Parathyroid adenoma (tissue), 2 donors: ENCODE data around the gene UBAP1.

Source experiments
- H2AFZ ChIP-seq: fragments of 300-600 bp; sonication (generic); one replicate; pipeline ENCODE4 v1.7.0; 2017; ENCODE audit warnings: antibody characterized with exemption, mild to moderate bottlenecking
- H3K27ac ChIP-seq: fragments of 300-600 bp; sonication (generic); one replicate; pipeline ENCODE4 v1.7.0; 2017
- H3K27me3 ChIP-seq: fragments of 300-600 bp; sonication (generic); one replicate; pipeline ENCODE4 v1.7.0; 2017; ENCODE audit warnings: low read length; ENCODE audit not compliant: control insufficient read depth, insufficient read depth
- H3K36me3 ChIP-seq: fragments of 300-600 bp; sonication (generic); one replicate; pipeline ENCODE4 v1.7.0; 2017; ENCODE audit warnings: low read length; ENCODE audit not compliant: control insufficient read depth, insufficient read depth
- H3K4me1 ChIP-seq: fragments of 300-600 bp; sonication (generic); one replicate; pipeline ENCODE4 v1.7.0; 2017; ENCODE audit warnings: control low read depth
- H3K4me2 ChIP-seq: fragments of 300-600 bp; sonication (generic); one replicate; pipeline ENCODE4 v1.7.0; 2017; ENCODE audit warnings: low read length
- H3K4me3 ChIP-seq: fragments of 300-600 bp; sonication (generic); one replicate; pipeline ENCODE4 v1.7.0; 2017; ENCODE audit warnings: low read depth, low read length
- H3K79me2 ChIP-seq: fragments of 300-600 bp; sonication (generic); one replicate; pipeline ENCODE4 v1.7.0; 2017; ENCODE audit warnings: control low read depth
- H3K9ac ChIP-seq: fragments of 300-600 bp; sonication (generic); one replicate; pipeline ENCODE4 v1.7.0; 2017; ENCODE audit warnings: mild to moderate bottlenecking
- H3K9me3 ChIP-seq: fragments of 300-600 bp; sonication (generic); one replicate; pipeline ENCODE4 v1.7.0; 2017; ENCODE audit warnings: low read length; ENCODE audit not compliant: control insufficient read depth
- TF ChIP-seq, protein P1 (sequence below): fragments of 300-600 bp; sonication (generic); IDR thresholded peaks from one replicate; pipeline ENCODE4 v1.7.0; 2017; ENCODE audit warnings: antibody characterized with exemption, mild to moderate bottlenecking
- donor health status: primary hyperparathyroidism.

UBAP1 gene

GRCh38 chr9:34169125-34169524 lies 9.7 kb upstream of the UBAP1 start:
- Histone ChIP-seq H3K79me2 (no peaks in the 10 kb centered on the region), H3K4me3 (no peak overlapping the region), H3K4me1 (no peaks in the 10 kb centered on the region), H3K4me2 (no peak overlapping the region), H3K27me3 (no peaks in the 10 kb centered on the region), H3K9ac (no peak overlapping the region), H2AFZ (no peak overlapping the region), H3K9me3 (no peaks in the 10 kb centered on the region), H3K36me3 (no peaks in the 10 kb centered on the region), H3K27ac (no peak overlapping the region)
- TF ChIP-seq, protein P1, sequence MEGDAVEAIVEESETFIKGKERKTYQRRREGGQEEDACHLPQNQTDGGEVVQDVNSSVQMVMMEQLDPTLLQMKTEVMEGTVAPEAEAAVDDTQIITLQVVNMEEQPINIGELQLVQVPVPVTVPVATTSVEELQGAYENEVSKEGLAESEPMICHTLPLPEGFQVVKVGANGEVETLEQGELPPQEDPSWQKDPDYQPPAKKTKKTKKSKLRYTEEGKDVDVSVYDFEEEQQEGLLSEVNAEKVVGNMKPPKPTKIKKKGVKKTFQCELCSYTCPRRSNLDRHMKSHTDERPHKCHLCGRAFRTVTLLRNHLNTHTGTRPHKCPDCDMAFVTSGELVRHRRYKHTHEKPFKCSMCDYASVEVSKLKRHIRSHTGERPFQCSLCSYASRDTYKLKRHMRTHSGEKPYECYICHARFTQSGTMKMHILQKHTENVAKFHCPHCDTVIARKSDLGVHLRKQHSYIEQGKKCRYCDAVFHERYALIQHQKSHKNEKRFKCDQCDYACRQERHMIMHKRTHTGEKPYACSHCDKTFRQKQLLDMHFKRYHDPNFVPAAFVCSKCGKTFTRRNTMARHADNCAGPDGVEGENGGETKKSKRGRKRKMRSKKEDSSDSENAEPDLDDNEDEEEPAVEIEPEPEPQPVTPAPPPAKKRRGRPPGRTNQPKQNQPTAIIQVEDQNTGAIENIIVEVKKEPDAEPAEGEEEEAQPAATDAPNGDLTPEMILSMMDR, result no peak

DNA sequence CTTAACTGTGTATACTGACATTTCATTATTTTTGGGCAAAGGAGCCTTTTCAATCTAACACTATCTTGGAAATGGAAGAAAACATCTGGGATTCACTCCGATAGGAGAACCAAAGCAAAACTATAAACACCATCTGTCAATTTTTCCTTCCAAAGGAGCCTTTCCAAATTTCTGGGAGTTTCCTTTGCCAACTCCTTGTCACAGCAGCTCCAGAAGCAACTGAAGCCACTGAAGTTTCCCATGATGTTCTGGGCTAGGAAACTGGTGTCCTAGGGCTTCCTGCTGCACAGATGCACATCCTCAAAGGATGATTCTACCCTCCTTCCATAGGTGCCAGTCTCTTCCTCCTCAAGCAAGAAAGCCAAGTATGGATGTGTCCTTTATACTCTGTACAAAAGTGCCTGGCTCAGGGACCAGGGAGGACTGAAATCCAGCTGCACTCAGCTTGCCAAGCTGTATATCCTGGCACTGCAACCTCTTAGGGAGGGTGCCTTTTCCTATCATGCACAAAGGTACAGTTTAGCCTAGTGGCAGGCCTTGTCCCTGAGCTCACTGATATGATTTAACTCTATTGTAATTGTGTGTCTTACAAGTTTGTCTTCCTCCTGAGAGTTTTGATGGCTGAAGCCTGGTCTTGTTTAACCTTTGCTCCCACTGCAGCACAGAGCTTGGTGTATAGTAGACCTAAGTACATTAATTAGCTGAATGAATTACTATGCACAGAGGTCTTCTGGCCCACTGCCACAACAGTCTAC lies 8.4 kb upstream of the UBAP1 start:
- Histone ChIP-seq H3K4me2 (no peak overlapping the region), H3K27me3 (no peaks in the 10 kb centered on the region), H3K36me3 (no peaks in the 10 kb centered on the region), H3K9me3 (no peaks in the 10 kb centered on the region), H3K4me3 (no peak overlapping the region), H3K4me1 (no peaks in the 10 kb centered on the region), H3K27ac (no peak overlapping the region), H3K79me2 (no peaks in the 10 kb centered on the region), H3K9ac (no peak overlapping the region), H2AFZ (no peak overlapping the region)
- TF ChIP-seq, protein P1, result no peak

DNA sequence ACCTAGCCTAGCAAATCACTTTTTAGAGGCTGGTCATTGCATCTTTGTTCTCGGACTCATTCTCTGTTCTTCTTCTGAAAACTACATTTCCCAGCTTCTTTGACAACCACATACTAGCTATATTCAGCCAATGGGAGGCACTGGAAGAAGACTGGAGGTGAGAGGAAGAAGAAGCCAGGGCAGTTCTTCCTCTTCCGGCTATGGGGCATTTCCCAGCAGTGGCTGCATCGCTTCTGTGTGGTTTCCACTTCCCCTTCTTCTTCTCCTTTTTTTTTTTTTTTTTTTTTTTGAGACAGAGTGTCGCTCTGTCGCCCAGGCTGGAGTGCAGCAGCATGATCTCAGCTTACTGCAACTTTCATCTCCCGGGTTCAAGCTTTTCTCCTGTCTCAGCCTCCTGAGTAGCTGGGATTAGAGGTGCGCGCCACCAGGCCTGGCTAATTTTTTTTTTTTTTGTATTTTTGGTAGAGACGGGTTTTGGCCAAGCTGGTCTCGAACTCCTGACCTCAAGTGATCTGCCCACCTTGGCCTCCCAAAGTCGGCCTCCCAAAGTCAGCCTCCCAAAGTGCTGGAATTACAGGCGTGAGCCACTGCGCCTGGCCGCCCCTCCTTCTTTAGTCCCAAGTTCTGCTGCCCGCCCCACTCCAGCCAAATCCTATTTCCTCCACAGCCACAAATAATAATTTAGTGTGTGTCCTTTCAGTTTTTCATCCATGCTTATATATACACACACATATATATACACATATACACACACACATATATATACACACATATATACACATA lies 6.9 kb upstream of the UBAP1 start:
- TF ChIP-seq, protein P1, result no peak
- H3K36me3 ChIP-seq, result no peaks in the 10 kb centered on the region
- no peak overlapping the region for H2AFZ ChIP-seq
- no peak overlapping the region for H3K4me2 ChIP-seq
- no peak overlapping the region for H3K27ac ChIP-seq
- H3K27me3 ChIP-seq, result no peaks in the 10 kb centered on the region
- no peaks in the 10 kb centered on the region for H3K4me1 ChIP-seq
- no peak overlapping the region for H3K4me3 ChIP-seq
- no peaks in the 10 kb centered on the region for H3K79me2 ChIP-seq
- H3K9ac ChIP-seq, result no peak overlapping the region
- H3K9me3 ChIP-seq, result no peaks in the 10 kb centered on the region

GRCh38 chr9:34176089-34176488 lies 2.8 kb upstream of the UBAP1 start:
- H3K9ac ChIP-seq, result no peak overlapping the region
- H3K36me3 ChIP-seq, result no peaks in the 10 kb centered on the region
- no peaks in the 10 kb centered on the region for H3K9me3 ChIP-seq
- H3K79me2 ChIP-seq, result peaks cover 7% of the 10 kb centered on the region
- no peak overlapping the region for H3K27ac ChIP-seq
- H3K27me3 ChIP-seq, result no peaks in the 10 kb centered on the region
- no peak overlapping the region for H3K4me2 ChIP-seq
- H3K4me3 ChIP-seq, result no peak overlapping the region
- H3K4me1 ChIP-seq, result no peaks in the 10 kb centered on the region
- H2AFZ ChIP-seq, result no peak overlapping the region
- TF ChIP-seq, protein P1, result no peak
